Epithelial cell of proximal tubule (primary cell): ENCODE data around the gene LTC4S. TPM values are rescaled to one million over a fixed set of nuclear protein-coding genes. Genes with fewer than 3 reads are reported as not detected.
A peak's percentile ranks its signal among the peaks of the same experiment; 100 is the strongest.

ENCODE experiments used
- DNase-seq: peaks from one replicate; pipeline ENCODE4 v3.0.0-alpha.2; 2011; ENCODE audit warnings: low read depth
- H3K4me3 ChIP-seq: 2 replicates; pipeline ENCODE4 v1.5.1; 2011; ENCODE audit warnings: low read depth, mild to moderate bottlenecking, low read length
- CTCF ChIP-seq: conservative IDR thresholded peaks from 2 replicates; pipeline ENCODE4 v1.5.1; 2012; ENCODE audit warnings: low read depth, mild to moderate bottlenecking, low read length
- total RNA-seq: library from RNA; depleted of rRNA; stranded (reverse); fragments of >200 nt; gene quantifications from 2 replicates; pipeline ENCODE4 v1.2.3, GENCODE V29; 2015

LTC4S gene
- total RNA-seq, 1 donor from 2014 or later = 9.1 TPM

- no peak for TF ChIP-seq CTCF
- peak overlapping the region; percentile 28 for H3K4me3 ChIP-seq
- no peak for DNase-seq
Observed at GRCh38 chr5:179817890-179818745, 24.3 kb downstream of the LTC4S start.

- no peak for TF ChIP-seq CTCF
- H3K4me3 ChIP-seq = peak overlapping the region; percentile 28
- DNase-seq = peak; percentile 74
Observed at GRCh38 chr5:179818746-179819295, 25.0 kb downstream of the LTC4S start.

- DNase-seq = no peak
- no peak for TF ChIP-seq CTCF
- peak overlapping the region; percentile 84 for H3K4me3 ChIP-seq
Observed at GRCh38 chr5:179819296-179820126, 25.7 kb downstream of the LTC4S start.

- no peak for DNase-seq
- H3K4me3 ChIP-seq = peak overlapping the region; percentile 84
- TF ChIP-seq CTCF = no peak
Observed at GRCh38 chr5:179820127-179820482, 26.3 kb downstream of the LTC4S start.

GRCh38 chr5:179820483-179821297 lies 26.9 kb downstream of the LTC4S start, which contains the start of gene SQSTM1:
TSS of gene SQSTM1 (plus strand) at chr5:179820905. CDS start at chr5:179820937, 32 bp downstream.
- no peak for TF ChIP-seq CTCF
- no peak for DNase-seq
- peak within 1 kb of the TSS; percentile 84 for H3K4me3 ChIP-seq

- no peak for TF ChIP-seq CTCF
- no peak for DNase-seq
- peak overlapping the region; percentile 84 for H3K4me3 ChIP-seq
Observed at GRCh38 chr5:179821298-179822058, 27.7 kb downstream of the LTC4S start.
